PC-9 (cell line): ENCODE measurements around the gene RAD9A. TPM values are rescaled to one million over a fixed set of nuclear protein-coding genes. Genes with fewer than 3 reads are reported as not detected.

Experiments
- BruUV-seq: library from RNA; stranded (reverse); fragments of 400-500 nt; replicated peaks from 2 replicates; lab custom pipeline; 2021; lab: Mats Ljungman, UMichigan
- CTCF ChIA-PET: fragments of 300-600 bp; sonication (Branson Sonifier 250); formaldehyde crosslinking; loops from one replicate; lab custom pipeline; 2022; ENCODE audit warnings: antibody characterized with exemption; lab: Charles Lee
- POLR2A ChIA-PET: fragments of 300-600 bp; sonication (Branson Sonifier 250); formaldehyde crosslinking; loops from one replicate; lab custom pipeline; 2022; ENCODE audit warnings: antibody characterized with exemption; ENCODE audit not compliant: unreplicated experiment; lab: Charles Lee
- DNase-seq, 2 experiments: peaks; one replicate each; pipeline versions ENCODE4 v3.0.0 to v3.0.0-alpha.2; 2015 to 2022; ENCODE audit warnings: mixed read lengths in 1 of 2
- H2AFZ ChIP-seq: fragments of 200-600 bp; sonication (generic); 2 replicates; pipeline ENCODE4 v1.8.1; 2017; ENCODE audit warnings: antibody characterized with exemption
- H3F3A ChIP-seq: fragments of 200-600 bp; sonication (generic); 2 replicates; pipeline ENCODE4 v1.8.1; 2017; ENCODE audit warnings: antibody characterized with exemption, mild to moderate bottlenecking, low read depth; ENCODE audit not compliant: insufficient read depth
- H3K27ac ChIP-seq: fragments of 200-600 bp; sonication (generic); 2 replicates; pipeline ENCODE4 v1.6.1; 2016; ENCODE audit warnings: mixed run types
- H3K27me3 ChIP-seq: fragments of 200-600 bp; sonication (generic); 2 replicates; pipeline ENCODE4 v1.6.1; 2016; ENCODE audit warnings: low read depth, mixed run types; ENCODE audit not compliant: insufficient read depth
- H3K36me3 ChIP-seq: fragments of 200-600 bp; sonication (generic); 2 replicates; pipeline ENCODE4 v1.6.1; 2016; ENCODE audit warnings: low read depth, mixed run types
- H3K4me1 ChIP-seq: fragments of 200-600 bp; sonication (generic); replicated peaks from 2 replicates; pipeline ENCODE4 v1.6.1; 2016; ENCODE audit warnings: mixed run types; ENCODE audit not compliant: insufficient read depth
- H3K4me2 ChIP-seq: fragments of 200-600 bp; sonication (generic); 2 replicates; pipeline ENCODE4 v1.6.1; 2017; ENCODE audit warnings: mixed run types
- H3K4me3 ChIP-seq: fragments of 200-600 bp; sonication (generic); 2 replicates; pipeline ENCODE4 v1.6.1; 2016; ENCODE audit warnings: mixed run types
- H3K79me2 ChIP-seq: fragments of 200-600 bp; sonication (generic); 2 replicates; pipeline ENCODE4 v1.6.1; 2017; ENCODE audit warnings: low read depth, mixed run types
- H3K9me2 ChIP-seq: fragments of 200-600 bp; sonication (generic); 2 replicates; pipeline ENCODE4 v1.8.1; 2017; ENCODE audit warnings: mild to moderate bottlenecking; ENCODE audit not compliant: insufficient read depth
- H3K9me3 ChIP-seq: fragments of 200-600 bp; sonication (generic); 2 replicates; pipeline ENCODE4 v1.8.1; 2016; ENCODE audit warnings: low read depth; ENCODE audit not compliant: insufficient read depth
- H4K20me1 ChIP-seq: fragments of 200-600 bp; sonication (generic); 2 replicates; pipeline ENCODE4 v1.8.1; 2017; ENCODE audit not compliant: insufficient read depth
- CTCF ChIP-seq: fragments of 200-600 bp; sonication (generic); conservative IDR thresholded peaks from 2 replicates; pipeline ENCODE4 v1.6.1; 2017; ENCODE audit warnings: mixed run types, antibody characterized with exemption, mild to moderate bottlenecking, moderate library complexity
- EZH2 ChIP-seq: fragments of 200-600 bp; sonication (generic); IDR thresholded peaks from 2 replicates; pipeline ENCODE4 v1.8.0; 2017; ENCODE audit warnings: antibody characterized with exemption, low read depth
- intact Hi-C: fragments of 100-400 bp; cut with micrococcal nuclease; formaldehyde crosslinking; loops from one replicate; pipeline ENCODE4 v1.10.0; 2022; ENCODE audit not compliant: unreplicated experiment
- total RNA-seq: library from RNA; stranded (reverse); gene quantifications from 2 replicates; pipeline ENCODE4 v1.2.3, GENCODE V29; 2021

The RAD9A gene
- total RNA-seq, 1 experiment from 2014 or later, result 62.8 TPM

GRCh38 chr11:67387518-67387917, 4.3 kb upstream of the RAD9A start:
- Histone ChIP-seq H3K27ac (no peak overlapping the region), H4K20me1 (no peaks in the 10 kb centered on the region; the same call in 1 of the 2 replicates), H3K27me3 (no peaks in the 10 kb centered on the region), H3K9me2 (no peaks in the 10 kb centered on the region), H3K4me3 (no peak overlapping the region), H2AFZ (no peak overlapping the region), H3K36me3 (no peaks in the 10 kb centered on the region), H3K9me3 (no peaks in the 10 kb centered on the region), H3K79me2 (peaks cover 21% of the 10 kb centered on the region), H3K4me1 (peaks cover 23% of the 10 kb centered on the region), H3K4me2 (no peak overlapping the region), H3F3A (peaks cover 32% of the 10 kb centered on the region)
- intact Hi-C loops, result no loop called here
- ChIA-PET CTCF (no interaction called here), POLR2A (interaction anchor here (0.5 to 0.7 kb wide), 2 partner anchors 9 to 713 kb away, joined by 3 to 6 read pairs; no protein-coding TSS in a partner anchor)
- BruUV-seq, result no TSS peak
- DNase-seq, result no peak
- TF ChIP-seq EZH2, result no peak
- TF ChIP-seq CTCF, result no peak

GRCh38 chr11:67389477-67389876, 2.3 kb upstream of the RAD9A start:
- Histone ChIP-seq H3K4me3 (no peak overlapping the region), H3F3A (peaks cover 31% of the 10 kb centered on the region), H3K79me2 (peaks cover 21% of the 10 kb centered on the region), H3K9me3 (no peaks in the 10 kb centered on the region), H3K4me2 (peak overlapping the region; percentile 96; the same call in 1 of the 2 replicates), H3K36me3 (no peaks in the 10 kb centered on the region), H3K27ac (no peak overlapping the region), H4K20me1 (no peaks in the 10 kb centered on the region; the same call in 1 of the 2 replicates), H3K27me3 (no peaks in the 10 kb centered on the region), H3K4me1 (peaks cover 24% of the 10 kb centered on the region), H3K9me2 (no peaks in the 10 kb centered on the region), H2AFZ (no peak overlapping the region)
- peak in 1 of 2 experiments; percentile 60 for DNase-seq
- TF ChIP-seq CTCF (peak; percentile 76), EZH2 (no peak)
- BruUV-seq, result no TSS peak
- CTCF ChIA-PET, result no interaction called here
- POLR2A ChIA-PET, result no interaction called here
- intact Hi-C loops, result no loop called here

GRCh38 chr11:67390947-67391303, 861 bp upstream of the RAD9A start:
- intact Hi-C loops, result loop anchor here (2.0 kb wide), 1 partner anchor 78 kb away; the partner anchor contains the start of gene TMEM134
- BruUV-seq, result no TSS peak
- Histone ChIP-seq H3K9me2 (no peaks in the 10 kb centered on the region), H2AFZ (peak overlapping the region; percentile 91), H3K79me2 (peaks cover 21% of the 10 kb centered on the region), H3K27ac (peak overlapping the region; percentile 54), H3K4me2 (peak overlapping the region; percentile 96), H3K4me1 (peaks cover 12% of the 10 kb centered on the region; the same call in 1 of the 2 replicates), H3K36me3 (no peaks in the 10 kb centered on the region), H3K27me3 (no peaks in the 10 kb centered on the region), H4K20me1 (no peaks in the 10 kb centered on the region; the same call in 1 of the 2 replicates), H3K4me3 (peak overlapping the region; percentile 89), H3K9me3 (no peaks in the 10 kb centered on the region), H3F3A (peaks cover 33% of the 10 kb centered on the region)
- DNase-seq, result no peak
- ChIA-PET CTCF (interaction anchor here (0.6 to 1.4 kb wide), 3 partner anchors 34 to 69 kb away, joined by 6 to 28 read pairs (median 14); no protein-coding TSS in a partner anchor), POLR2A (interaction anchor here (0.6 to 0.7 kb wide), 2 partner anchors 37 to 421 kb away, joined by 4 read pairs; no protein-coding TSS in a partner anchor)
- TF ChIP-seq CTCF (no peak), EZH2 (no peak)
